Right renal cortex interstitium (tissue), 3 donors: Measurements from ENCODE around the gene RTN4. TPM values are rescaled to one million over a fixed set of nuclear protein-coding genes. Genes with fewer than 3 reads are reported as not detected.
A peak's percentile ranks its signal among the peaks of the same experiment; 100 is the strongest.
"Not testable (repeated sequence)": the region's sequence is repeated elsewhere in the genome, so short reads cannot be mapped to it uniquely, and the experiment has no call there.

Experiments
- DNase-seq, 3 donors: peaks; one replicate each; pipeline ENCODE4 v3.0.0-alpha.2; 2013; ENCODE audit warnings: low read depth in 3 of 3, low spot score in 2 of 3
- polyA plus RNA-seq, 3 donors: library from polyadenylated mRNA; unstranded; fragments of 120-200 nt; gene quantifications; one replicate each; pipeline ENCODE4 v1.2.1, GENCODE V29; 2013; ENCODE audit not compliant: insufficient read length in 3 of 3

RTN4 gene
- polyA plus RNA-seq, 3 donors, result 374 to 404 (median 374) TPM

- peak in 2 of 3 donors; percentile 16 to 18 for DNase-seq
Observed at GRCh38 chr2:55073000-55073983, 23.0 kb upstream of the RTN4 start.

GRCh38 chr2:55063713-55064323 is 13.6 kb upstream of the RTN4 start:
- DNase-seq, result no peak

- DNase-seq, result no peak
Observed at GRCh38 chr2:55063226-55063625, 13.0 kb upstream of the RTN4 start.

- no peak for DNase-seq
Observed at GRCh38 chr2:55062754-55063153, 12.5 kb upstream of the RTN4 start.

- no peak for DNase-seq
Observed at GRCh38 chr2:55061523-55062344, 11.5 kb upstream of the RTN4 start.

- DNase-seq, result no peak
Observed at GRCh38 chr2:55059793-55060192, 9.5 kb upstream of the RTN4 start.

- DNase-seq, result no peak
Observed at GRCh38 chr2:55057474-55057873, 7.2 kb upstream of the RTN4 start.

- DNase-seq, result no peak
Observed at GRCh38 chr2:55056024-55056521, 5.8 kb upstream of the RTN4 start.

GRCh38 chr2:55054106-55054875 is 4.0 kb upstream of the RTN4 start:
- no peak for DNase-seq

- not testable (repeated sequence) for DNase-seq
Observed at GRCh38 chr2:55053225-55053624, 3.0 kb upstream of the RTN4 start.

- DNase-seq, result no peak
Observed at GRCh38 chr2:55052129-55053061, 2.1 kb upstream of the RTN4 start.

GRCh38 chr2:55051026-55051866 is 995 bp upstream of the RTN4 start:
- DNase-seq, result peak in 1 of 3 donors; percentile 41

GRCh38 chr2:55049821-55050099 is 491 bp downstream of the RTN4 start:
- no peak for DNase-seq

- DNase-seq, result peak in 2 of 3 donors; percentile 79 to 81
Observed at GRCh38 chr2:55049043-55049820, 1.0 kb downstream of the RTN4 start.

GRCh38 chr2:55048508-55049042 is 1.7 kb downstream of the RTN4 start:
- DNase-seq, result peak in 1 of 3 donors; percentile 56

- peak in 1 of 3 donors; percentile 21 for DNase-seq
Observed at GRCh38 chr2:55047677-55048299, 2.5 kb downstream of the RTN4 start.

- DNase-seq, result no peak
Observed at GRCh38 chr2:55045780-55046179, 4.5 kb downstream of the RTN4 start.
